NCI-H2029 (cell line): ENCODE measurements around the gene SMIM41.

ENCODE experiments used
- DNase-seq: peaks from one replicate; lab custom pipeline; 2025; lab: John Stamatoyannopoulos, UW

Gene SMIM41

GRCh38 chr12:52122540-52122871 lies 43.0 kb downstream of the SMIM41 start:
- no peak for DNase-seq

DNA sequence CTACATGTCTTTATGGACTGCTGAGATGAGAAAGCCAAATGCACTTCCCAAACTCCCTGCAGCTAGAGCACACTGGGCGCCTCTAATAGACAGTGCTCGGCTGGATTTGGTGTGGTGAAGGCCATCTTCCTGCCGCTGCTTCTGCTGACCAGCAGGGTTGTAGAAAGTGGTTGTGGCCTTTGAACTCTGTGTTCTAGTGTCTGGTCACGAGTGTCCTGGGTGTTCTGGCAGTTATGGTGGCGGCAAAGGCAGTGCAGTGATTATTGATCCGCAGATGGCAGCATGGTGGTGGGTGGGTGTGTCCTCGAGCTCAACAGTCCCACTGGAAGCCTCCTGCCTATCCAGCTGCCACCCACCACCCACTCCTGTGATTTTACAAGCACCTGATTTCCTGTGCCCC lies 43.4 kb downstream of the SMIM41 start:
- no peak for DNase-seq

- no peak for DNase-seq
Measured at GRCh38 chr12:52123487-52124186, 44.1 kb downstream of the SMIM41 start.

GRCh38 chr12:52125476-52125900 lies 46.0 kb downstream of the SMIM41 start:
- DNase-seq: peak; percentile 64

DNA sequence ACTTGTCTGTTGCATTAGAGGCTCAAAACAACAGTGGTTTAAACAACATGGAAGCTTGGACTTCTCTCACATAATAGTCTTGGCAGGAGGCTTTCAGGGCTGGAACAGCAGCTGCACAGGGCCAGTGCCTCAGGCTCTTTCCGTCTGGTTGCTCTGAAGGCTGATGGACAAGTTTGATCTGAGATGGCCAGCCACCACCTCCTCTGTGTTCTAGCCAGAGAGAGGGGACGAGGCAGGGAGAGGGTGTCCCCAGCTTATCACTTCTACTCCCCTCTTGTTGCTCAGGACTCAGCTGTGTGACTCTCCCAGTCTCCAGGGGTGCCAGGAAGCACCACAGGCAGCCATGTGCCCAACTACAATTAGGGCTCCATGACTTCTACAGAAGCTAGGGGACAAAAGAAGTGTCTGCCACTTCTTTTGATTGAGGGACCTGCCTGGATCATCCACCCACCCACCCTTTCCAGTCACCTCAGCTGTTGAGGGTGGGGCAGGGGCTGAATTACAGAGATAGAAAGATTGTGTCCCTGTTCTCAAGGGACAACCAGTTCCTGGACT lies 46.6 kb downstream of the SMIM41 start:
- no peak for DNase-seq

DNA sequence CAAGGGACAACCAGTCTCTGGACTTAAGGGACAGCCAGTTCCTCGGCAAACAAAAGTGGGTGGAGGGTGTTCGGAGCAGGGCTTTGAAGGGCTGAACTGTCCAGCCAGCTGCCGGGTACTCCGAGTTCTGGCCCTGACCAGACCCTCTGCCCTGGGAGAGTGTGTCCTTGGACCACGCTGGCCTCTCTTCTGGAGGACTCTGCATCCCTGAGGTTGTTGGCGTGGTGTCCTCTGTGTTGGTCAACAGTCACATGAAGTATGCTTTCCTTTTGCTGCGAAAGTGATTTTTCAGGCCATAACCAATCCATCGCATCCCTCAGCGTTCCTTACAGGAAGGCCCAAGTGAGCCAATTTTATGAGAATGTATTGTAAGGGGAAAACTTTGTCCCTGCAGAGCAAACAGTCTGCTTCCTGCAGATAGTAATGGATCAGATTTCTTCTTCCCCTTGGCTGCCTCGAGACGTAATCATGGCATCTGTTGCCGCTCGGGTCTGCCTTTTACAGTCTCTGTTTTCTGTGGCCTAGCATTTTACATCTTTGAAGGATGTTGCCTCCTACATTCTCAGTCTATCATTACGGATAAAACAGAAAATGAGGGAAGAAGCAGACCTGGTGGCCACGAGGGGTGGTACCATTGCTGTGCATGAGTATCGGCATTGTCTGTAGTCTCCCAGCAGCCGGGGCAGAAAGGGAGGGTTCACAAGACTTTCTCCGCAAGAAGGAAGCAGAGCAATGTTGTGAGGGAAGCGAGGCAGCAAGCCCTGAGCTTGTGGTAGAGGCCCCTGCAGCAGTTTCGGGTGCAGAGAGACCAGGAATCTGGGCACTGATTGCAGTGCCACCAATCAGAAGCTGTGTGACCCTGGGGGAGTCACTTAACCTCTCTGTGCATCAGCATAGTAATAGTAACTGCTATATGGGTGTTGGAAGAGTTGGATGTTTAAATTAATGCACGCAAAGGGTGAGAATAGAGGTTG lies 47.4 kb downstream of the SMIM41 start:
- DNase-seq: no peak

GRCh38 chr12:52127683-52128450 lies 48.4 kb downstream of the SMIM41 start:
- no peak for DNase-seq

- peak; percentile 65 for DNase-seq
Measured at GRCh38 chr12:52130711-52131110, 51.2 kb downstream of the SMIM41 start.

DNA sequence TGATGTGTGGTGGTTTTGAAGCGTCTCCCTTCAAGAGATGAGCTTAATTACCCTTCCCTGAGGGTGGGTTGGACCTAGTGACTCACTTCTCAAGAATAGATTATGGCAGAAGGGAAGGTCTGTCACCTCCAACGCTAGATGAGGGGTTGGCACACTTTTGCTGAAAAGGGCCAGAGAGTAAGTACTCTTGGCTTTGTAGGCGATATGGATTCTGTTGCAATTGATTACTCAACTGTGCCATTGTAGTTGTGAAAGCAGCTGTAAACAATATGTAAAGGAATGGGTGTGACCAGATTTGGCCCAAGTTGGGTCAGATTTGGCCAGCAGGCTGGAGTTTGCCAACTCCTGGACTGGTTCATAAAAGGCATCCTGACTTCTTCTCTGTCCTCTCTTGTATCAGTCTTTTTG lies 53.3 kb downstream of the SMIM41 start:
- no peak for DNase-seq

GRCh38 chr12:52137746-52138145 lies 58.2 kb downstream of the SMIM41 start:
- no peak for DNase-seq

DNA sequence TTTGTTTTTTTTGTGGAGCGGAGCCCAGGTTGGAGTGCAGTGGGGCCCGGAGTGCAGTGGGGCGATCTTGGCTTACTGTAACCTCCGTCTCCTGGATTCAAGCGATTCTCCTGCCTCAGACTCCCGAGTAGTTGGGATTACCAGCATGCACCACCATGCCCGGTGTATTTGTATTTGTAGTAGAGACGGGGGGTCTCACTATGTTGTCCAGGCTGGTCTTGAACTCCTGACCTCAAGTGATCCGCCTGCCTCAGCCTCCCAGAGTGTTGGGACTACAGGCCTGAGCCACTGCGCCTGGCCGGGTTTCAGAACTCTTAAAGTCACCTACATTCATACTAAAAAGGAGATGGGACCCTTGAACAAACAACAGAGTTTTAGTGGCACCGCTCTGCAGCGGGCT lies 59.6 kb downstream of the SMIM41 start:
- no peak for DNase-seq

DNA sequence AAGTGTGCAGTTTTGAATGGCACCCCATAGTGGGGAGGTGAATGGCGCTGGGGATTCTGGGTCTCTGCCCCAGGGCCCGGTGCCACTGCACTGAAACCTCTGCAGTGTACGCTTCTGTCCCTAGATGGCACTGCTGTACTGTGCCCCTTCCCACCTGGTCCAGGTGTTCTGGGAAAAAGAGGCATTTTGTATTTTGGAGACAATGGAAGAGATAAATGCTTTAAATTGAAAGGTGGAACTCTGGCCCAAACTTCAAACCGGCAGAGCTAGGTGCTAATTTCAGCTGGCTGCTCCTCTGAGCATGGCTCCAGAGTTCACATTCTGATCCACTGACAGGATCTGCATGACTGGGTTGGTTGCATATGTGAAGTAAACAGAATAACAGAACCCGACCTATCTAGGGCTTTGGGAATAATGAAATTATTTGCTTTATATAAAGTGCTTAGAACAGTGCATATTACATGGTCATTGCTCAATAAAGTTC lies 60.1 kb downstream of the SMIM41 start:
- DNase-seq: peak; percentile 37

- DNase-seq: no peak
Measured at GRCh38 chr12:52141306-52141705, 61.8 kb downstream of the SMIM41 start.

GRCh38 chr12:52141875-52142274 lies 62.4 kb downstream of the SMIM41 start:
- no peak for DNase-seq

DNA sequence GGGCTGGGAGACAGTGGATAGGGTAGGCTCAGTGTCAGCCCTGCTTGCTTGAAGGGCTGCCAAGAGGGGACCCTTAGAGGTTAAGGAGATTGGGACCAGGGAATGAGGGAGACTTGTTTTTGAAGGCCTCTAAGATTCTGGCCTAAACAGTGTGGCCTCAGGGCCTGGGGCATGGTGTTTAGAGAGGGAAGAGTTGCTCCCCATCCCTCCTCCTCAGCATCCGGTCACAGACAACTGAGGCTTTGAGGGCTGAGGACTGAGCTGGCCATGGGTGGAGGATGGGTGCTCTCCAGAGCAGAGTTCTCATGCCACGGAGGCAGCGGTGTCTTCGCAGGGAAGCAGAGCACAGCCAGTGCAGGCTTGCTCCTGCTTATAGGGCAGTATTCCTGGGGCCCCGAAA lies 62.9 kb downstream of the SMIM41 start:
- DNase-seq: no peak

GRCh38 chr12:52144512-52145227 lies 65.2 kb downstream of the SMIM41 start:
- no peak for DNase-seq

DNA sequence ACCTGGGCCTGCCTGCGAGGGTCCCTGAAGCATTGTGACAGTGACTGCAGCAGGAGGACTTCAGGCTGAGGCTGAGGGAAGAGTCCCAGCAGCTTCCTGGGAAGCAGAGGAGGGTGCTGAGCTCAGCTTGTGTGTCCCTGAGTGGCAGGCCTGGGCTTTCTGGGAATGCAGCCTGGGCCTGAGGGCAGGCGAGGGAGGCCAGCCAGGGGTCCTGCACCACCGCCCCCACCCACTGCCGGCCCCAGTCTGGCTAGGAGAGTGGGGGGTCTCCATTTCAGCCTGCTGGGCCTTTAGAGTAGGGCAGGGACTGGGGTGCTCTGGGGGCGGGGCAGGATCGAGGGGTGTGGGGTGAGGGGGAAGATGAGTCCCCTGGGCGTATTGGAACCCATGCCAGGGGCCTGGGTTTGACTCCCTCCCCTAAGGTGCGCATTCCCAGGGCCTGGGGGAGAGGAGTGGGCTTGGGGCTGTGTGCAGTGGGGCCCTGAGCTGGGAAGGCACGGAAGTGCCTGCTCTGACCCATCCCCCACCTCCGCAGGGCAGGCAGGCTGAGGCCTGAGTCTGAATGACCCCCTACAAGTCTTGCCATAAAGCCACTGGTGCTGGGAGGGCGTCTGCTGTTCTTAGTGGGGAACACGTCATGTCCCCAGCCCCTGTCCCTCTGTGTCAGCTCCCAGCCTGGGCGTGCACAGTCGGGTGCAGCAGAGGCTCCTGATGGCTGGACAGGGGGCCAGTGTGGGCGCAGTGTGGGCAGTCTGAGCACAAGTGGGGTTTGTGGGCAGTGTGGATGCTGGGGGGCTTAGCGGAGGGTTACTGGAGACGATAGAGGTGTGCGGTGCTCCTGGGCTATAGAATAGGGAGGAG lies 66.0 kb downstream of the SMIM41 start:
- DNase-seq: no peak

DNA sequence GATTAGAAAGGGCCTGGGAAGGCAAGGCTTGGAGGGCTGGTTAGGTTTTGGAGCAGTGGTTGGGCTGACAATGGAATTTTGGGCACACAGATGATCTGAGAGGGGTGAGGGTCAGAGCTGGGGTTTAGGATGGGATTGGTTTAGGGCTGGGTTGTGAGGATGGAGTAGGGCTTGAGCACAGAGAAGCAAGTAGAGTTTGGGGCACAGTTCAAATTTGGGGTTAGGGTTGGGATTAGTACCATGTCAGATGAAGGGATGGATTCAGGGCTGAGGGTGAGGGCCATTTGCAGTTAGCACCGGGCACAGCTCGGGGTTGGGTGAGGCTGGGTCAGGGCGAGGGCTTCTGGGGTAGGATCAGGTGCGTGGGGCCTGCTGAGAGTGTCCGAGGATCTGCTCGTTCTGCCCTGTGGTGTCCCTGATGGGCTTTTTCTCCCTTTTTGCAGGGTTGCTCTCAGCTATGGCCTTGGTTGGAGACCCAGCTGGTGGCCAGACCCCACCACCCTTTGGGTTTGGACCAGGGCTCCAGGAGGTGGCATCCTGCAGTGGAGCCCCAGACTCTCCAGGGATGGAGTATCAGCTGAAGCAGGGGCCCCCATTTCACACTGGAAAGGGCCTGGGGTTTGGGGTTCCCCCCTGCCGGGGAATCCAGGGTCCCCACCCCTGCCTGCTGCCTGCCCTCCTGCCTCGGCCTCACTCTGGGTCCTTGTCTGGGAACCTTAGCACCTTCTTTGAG lies 66.8 kb downstream of the SMIM41 start:
- DNase-seq: no peak

- DNase-seq: no peak
Measured at GRCh38 chr12:52146822-52147366, 67.4 kb downstream of the SMIM41 start.
